H1 (cell line): ENCODE results near the gene INVS. TPM values are rescaled to one million over a fixed set of nuclear protein-coding genes. Genes with fewer than 3 reads are reported as not detected.
"Not testable (repeated sequence)": the region's sequence is repeated elsewhere in the genome, so short reads cannot be mapped to it uniquely, and the experiment has no call there.

Experiments used
- CTCF ChIA-PET: fragments of 300-600 bp; sonication (Branson Sonifier 250); formaldehyde crosslinking; loops from one replicate; lab custom pipeline; 2021; ENCODE audit not compliant: partially characterized antibody; lab: Charles Lee
- POLR2A ChIA-PET: fragments of 300-600 bp; sonication (Branson Sonifier 250); formaldehyde crosslinking; loops from one replicate; lab custom pipeline; 2021; ENCODE audit warnings: inconsistent platforms; ENCODE audit not compliant: partially characterized antibody; lab: Charles Lee
- DNase-seq, 2 experiments: peaks; one replicate each; pipeline versions ENCODE4 v3.0.0 to v3.0.0-alpha.2; 2010 to 2022; ENCODE audit warnings: low spot score in 2 of 2, low read depth in 1 of 2, mixed read lengths in 1 of 2
- FAIRE-seq: peaks from 2 replicates; lab custom pipeline; 2011; peaks lifted over from hg19 to GRCh38; lab: Jason Lieb, UNC
- H2AFZ ChIP-seq: 2 replicates; pipeline ENCODE4 v1.8.1; 2012; ENCODE audit warnings: low read length, inconsistent platforms
- H2AK5ac ChIP-seq: 2 replicates; pipeline ENCODE4 v1.6.1; 2013; ENCODE audit warnings: low read depth, low read length
- H2BK120ac ChIP-seq: replicated peaks from 2 replicates; pipeline ENCODE3; 2013; ENCODE audit warnings: low read depth, low read length, inconsistent platforms
- H2BK12ac ChIP-seq: 2 replicates; pipeline ENCODE4 v1.6.1; 2013; ENCODE audit warnings: low read depth, low read length
- H2BK15ac ChIP-seq: 2 replicates; pipeline ENCODE4 v1.6.1; 2013; ENCODE audit warnings: low read length
- H2BK20ac ChIP-seq: 2 replicates; pipeline ENCODE4 v1.6.1; 2013; ENCODE audit warnings: low read length
- H2BK5ac ChIP-seq: 2 replicates; pipeline ENCODE4 v1.6.1; 2013; ENCODE audit warnings: low read depth, low read length
- H3K14ac ChIP-seq: 2 replicates; pipeline ENCODE4 v1.6.1; 2013; ENCODE audit warnings: inconsistent platforms; ENCODE audit not compliant: insufficient read length
- H3K18ac ChIP-seq: 2 replicates; pipeline ENCODE4 v1.6.1; 2013; ENCODE audit warnings: low read length; ENCODE audit errors: extremely low read depth
- H3K23ac ChIP-seq: 2 replicates; pipeline ENCODE4 v1.6.1; 2013; ENCODE audit warnings: inconsistent platforms; ENCODE audit not compliant: insufficient read length
- H3K23me2 ChIP-seq: 2 replicates; pipeline ENCODE4 v1.6.1; 2013; ENCODE audit warnings: low read depth, low read length
- H3K27ac ChIP-seq: 2 replicates; pipeline ENCODE4 v1.6.1; 2011; ENCODE audit warnings: low read depth, low read length, inconsistent platforms
- H3K27me3 ChIP-seq, 4 experiments: replicated peaks in 1 of 4; 1 replicate in 1 of 4; 2 replicates in 3 of 4; pipeline versions ENCODE4 v1.6.1 to v1.8.1; 2011 to 2013; ENCODE audit warnings: low read length in 3 of 4, mild to moderate bottlenecking in 3 of 4, inconsistent platforms in 2 of 4, mixed read lengths in 2 of 4, moderate library complexity in 1 of 4; ENCODE audit not compliant: control insufficient read depth in 3 of 4, insufficient read depth in 3 of 4; ENCODE audit errors: extremely low read depth in 1 of 4
- H3K36me3 ChIP-seq, 4 experiments: 2 replicates each; pipeline versions ENCODE4 v1.6.1 to v1.8.1; 2011 to 2013; ENCODE audit warnings: mild to moderate bottlenecking in 4 of 4, low read length in 3 of 4, moderate library complexity in 2 of 4, control low read depth in 1 of 4, inconsistent platforms in 1 of 4; ENCODE audit not compliant: insufficient read depth in 4 of 4, control insufficient read depth in 2 of 4
- H3K4ac ChIP-seq: replicated peaks from 2 replicates; pipeline ENCODE3; 2013; ENCODE audit warnings: low read length, low read depth, mixed read lengths, inconsistent platforms; ENCODE audit not compliant: insufficient read length
- H3K4me1 ChIP-seq, 4 experiments: replicated peaks in 1 of 4; 1 replicate in 1 of 4; 2 replicates in 3 of 4; pipeline versions ENCODE4 v1.6.1 to v1.8.1; 2011 to 2013; ENCODE audit warnings: low read length in 3 of 4, inconsistent platforms in 2 of 4, mixed read lengths in 1 of 4; ENCODE audit not compliant: insufficient read depth in 4 of 4, control insufficient read depth in 3 of 4
- H3K4me2 ChIP-seq, 2 experiments: 2 replicates each; pipeline versions ENCODE4 v1.6.1 to v1.8.1; 2011 to 2013; ENCODE audit warnings: low read depth in 2 of 2, low read length in 2 of 2, control low read depth in 1 of 2, inconsistent platforms in 1 of 2, mild to moderate bottlenecking in 1 of 2; ENCODE audit not compliant: insufficient read depth in 1 of 2
- H3K4me3 ChIP-seq, 4 experiments: fragments of 200-600, 300-600 bp in 1 of 4; sonication (generic), shearing (Covaris generic), sonication (Bioruptor Twin) in 1 of 4; 2 replicates each; pipeline versions ENCODE4 v1.5.1 to v1.8.1; 2011 to 2016; ENCODE audit warnings: low read length in 4 of 4, low read depth in 3 of 4, control low read depth in 2 of 4, inconsistent platforms in 2 of 4, mild to moderate bottlenecking in 2 of 4, mixed read lengths in 1 of 4, moderate library complexity in 1 of 4; ENCODE audit not compliant: insufficient read depth in 2 of 4; ENCODE audit errors: extremely low read depth in 1 of 4
- H3K56ac ChIP-seq: replicated peaks from 2 replicates; pipeline ENCODE3; 2013; ENCODE audit warnings: low read depth, mild to moderate bottlenecking, mixed read lengths, low read length, inconsistent platforms; ENCODE audit not compliant: insufficient read length
- H3K79me1 ChIP-seq: 2 replicates; pipeline ENCODE4 v1.6.1; 2013; ENCODE audit warnings: low read depth, low read length, control low read depth
- H3K79me2 ChIP-seq, 2 experiments: 2 replicates each; pipeline versions ENCODE4 v1.6.1 to v1.8.1; 2012 to 2013; ENCODE audit warnings: low read length in 2 of 2, mild to moderate bottlenecking in 2 of 2, inconsistent platforms in 1 of 2; ENCODE audit not compliant: insufficient read depth in 2 of 2, control insufficient read depth in 1 of 2
- H3K9ac ChIP-seq, 4 experiments: replicated peaks in 1 of 4; 1 replicate in 1 of 4; 2 replicates in 3 of 4; pipeline versions ENCODE4 v1.6.1 to v1.8.1; 2011 to 2013; ENCODE audit warnings: low read depth in 3 of 4, low read length in 3 of 4, control low read depth in 2 of 4, mild to moderate bottlenecking in 2 of 4, moderate library complexity in 2 of 4, inconsistent platforms in 1 of 4; ENCODE audit errors: extremely low read depth in 1 of 4
- H3K9me3 ChIP-seq, 2 experiments: 2 replicates each; pipeline versions ENCODE4 v1.6.1 to v1.8.1; 2012 to 2013; ENCODE audit warnings: mild to moderate bottlenecking in 2 of 2, moderate library complexity in 2 of 2, control low read depth in 1 of 2, inconsistent platforms in 1 of 2, low read depth in 1 of 2, low read length in 1 of 2, mixed read lengths in 1 of 2; ENCODE audit not compliant: insufficient read depth in 2 of 2
- H4K20me1 ChIP-seq, 2 experiments: replicated peaks in 1 of 2; 2 replicates each; pipeline versions ENCODE3 to v1.8.1; 2011 to 2013; ENCODE audit warnings: inconsistent platforms in 2 of 2, low read length in 2 of 2, mild to moderate bottlenecking in 1 of 2; ENCODE audit not compliant: insufficient read depth in 2 of 2, control insufficient read depth in 1 of 2
- H4K5ac ChIP-seq: 2 replicates; pipeline ENCODE4 v1.6.1; 2013; ENCODE audit warnings: low read length, low read depth, mixed read lengths, inconsistent platforms; ENCODE audit not compliant: insufficient read length
- H4K8ac ChIP-seq: 2 replicates; pipeline ENCODE4 v1.8.0; 2013; ENCODE audit warnings: mild to moderate bottlenecking, moderate library complexity, low read length, inconsistent platforms; ENCODE audit not compliant: insufficient read depth; ENCODE audit errors: extremely low read depth
- H4K91ac ChIP-seq: replicated peaks from 2 replicates; pipeline ENCODE3; 2013; ENCODE audit warnings: low read length, mixed read lengths, inconsistent platforms; ENCODE audit not compliant: insufficient read length
- WGBS, 2 experiments: shearing (Covaris generic) in 1 of 2; methylation state at CpG; one replicate each; pipeline versions ENCODE4 v1.1.6 to v1.1.7; 2013 to 2015; ENCODE audit warnings: low lambda C conversion rate in 2 of 2, mixed read lengths in 2 of 2, inconsistent platforms in 1 of 2, low coverage in 1 of 2, missing lambda C conversion rate in 1 of 2; ENCODE audit not compliant: insufficient replicate concordance in 2 of 2, insufficient coverage in 1 of 2, insufficient read length in 1 of 2; ENCODE audit errors: extremely low coverage in 1 of 2, missing lambda C conversion rate in 1 of 2; 5-methylcytosine and 5-hydroxymethylcytosine counted together
- polyA plus RNA-seq, 7 experiments: library from polyadenylated mRNA; depleted of rRNA in 3 of 7; stranded (reverse) in 5 of 7; unstranded in 2 of 7; fragments of >200 nt in 5 of 7; fragments of 200-250 nt in 2 of 7; gene quantifications; 1 replicate in 5 of 7; 2 replicates in 1 of 7; 4 replicates in 1 of 7; pipeline versions ENCODE4 v1.2.1 to v1.2.3, GENCODE V29; 2011 to 2013; ENCODE audit warnings: missing spikeins in 2 of 7, mixed read lengths in 2 of 7
- total RNA-seq: library from RNA; stranded (reverse); fragmentation: NEBNext Ultra II Directional; extraction: Animal tissue kit (Norgen Biotek cat#: 25700); gene quantifications from 2 replicates; pipeline ENCODE4 v1.2.1, GENCODE V29; 2021

Gene INVS
- total and polyA plus RNA-seq, 2 of the 8 experiments (the other 6 are each of a cell fraction or from before 2014, with no cell fraction given), result 4.1 to 6.9 TPM

- H3K27me3 ChIP-seq, H3K4me2 ChIP-seq, H3K27ac ChIP-seq, H3K4me3 ChIP-seq, H3K9me3 ChIP-seq, H3K56ac ChIP-seq, H3K14ac ChIP-seq, H2BK12ac ChIP-seq, H4K20me1 ChIP-seq, H2BK120ac ChIP-seq, H3K18ac ChIP-seq, H4K91ac ChIP-seq, H3K23ac ChIP-seq, H2BK20ac ChIP-seq, H4K5ac ChIP-seq, H3K4me1 ChIP-seq, H2BK5ac ChIP-seq, H3K9ac ChIP-seq, H4K8ac ChIP-seq, H2BK15ac ChIP-seq, DNase-seq, FAIRE-seq, H3K36me3 ChIP-seq, POLR2A ChIA-PET, H2AK5ac ChIP-seq, H3K79me1 ChIP-seq, H2AFZ ChIP-seq, H3K4ac ChIP-seq, H3K23me2 ChIP-seq: not testable (repeated sequence)
- 81% methylated on average over 2 of the region's 2 CpGs; no CpG with 5 or more reads in 1 of the 2 experiments for WGBS, 2 experiments
- CTCF ChIA-PET, result interaction anchor here (0.7 to 1.5 kb wide), 2 partner anchors 34 to 122 kb away, joined by 3 read pairs; no protein-coding TSS in a partner anchor
- peaks cover 0 to 49% of the 10 kb centered on the region in 2 experiments; a peak in 2 of 4 replicates for H3K79me2 ChIP-seq
These were observed 4.6 kb upstream of the INVS start for GRCh38 chr9:100094411-100094810.
